GM23338 (cell line): ENCODE data around the gene PTK6. TPM values are rescaled to one million over a fixed set of nuclear protein-coding genes. Genes with fewer than 3 reads are reported as not detected.

Experiments used
- ATAC-seq: fragments of 200-7000 bp; cut with Tn5 transposase; 3 replicates; pipeline ENCODE4 v1.9.1; 2020
- DNase-seq: peaks from one replicate; pipeline ENCODE4 v3.0.0-alpha.2; 2015; ENCODE audit warnings: low spot score
- H2AFZ ChIP-seq: fragments of 200-600 bp; sonication (generic); 2 replicates; pipeline ENCODE4 v1.8.0; 2016; ENCODE audit warnings: antibody characterized with exemption, mild to moderate bottlenecking, moderate library complexity
- H3F3A ChIP-seq: fragments of 200-600 bp; sonication (generic); replicated peaks from 2 replicates; pipeline ENCODE4 v1.8.0; 2017; ENCODE audit warnings: antibody characterized with exemption, mixed run types, low read depth
- H3K27ac ChIP-seq: fragments of 200-600 bp; sonication (generic); 2 replicates; pipeline ENCODE4 v1.6.1; 2016; ENCODE audit warnings: low read depth
- H3K27me3 ChIP-seq: fragments of 200-600 bp; sonication (generic); 2 replicates; pipeline ENCODE4 v1.8.0; 2016; ENCODE audit warnings: mild to moderate bottlenecking, mixed run types, moderate library complexity; ENCODE audit not compliant: insufficient read depth
- H3K36me3 ChIP-seq: fragments of 200-600 bp; sonication (generic); 2 replicates; pipeline ENCODE4 v1.8.0; 2016; ENCODE audit warnings: mild to moderate bottlenecking; ENCODE audit not compliant: insufficient read depth
- H3K4me1 ChIP-seq: fragments of 200-600 bp; sonication (generic); 2 replicates; pipeline ENCODE4 v1.8.0; 2016; ENCODE audit warnings: mild to moderate bottlenecking, moderate library complexity; ENCODE audit not compliant: insufficient read depth
- H3K4me2 ChIP-seq: fragments of 200-600 bp; sonication (generic); 2 replicates; pipeline ENCODE4 v1.7.1; 2017; ENCODE audit warnings: mixed run types
- H3K4me3 ChIP-seq: fragments of 200-600 bp; sonication (generic); 2 replicates; pipeline ENCODE4 v1.6.1; 2016; ENCODE audit warnings: mixed run types
- H3K79me2 ChIP-seq: fragments of 200-600 bp; sonication (generic); replicated peaks from 2 replicates; pipeline ENCODE4 v1.8.0; 2017; ENCODE audit warnings: mild to moderate bottlenecking; ENCODE audit not compliant: insufficient read depth
- H3K9me2 ChIP-seq: fragments of 200-600 bp; sonication (generic); 2 replicates; pipeline ENCODE4 v1.8.0; 2017; ENCODE audit not compliant: insufficient read depth
- H4K20me1 ChIP-seq: fragments of 200-600 bp; sonication (generic); replicated peaks from 2 replicates; pipeline ENCODE4 v1.8.0; 2017; ENCODE audit warnings: mild to moderate bottlenecking; ENCODE audit not compliant: insufficient read depth
- H3K27ac Mint-ChIP-seq: 2 replicates; pipeline ENCODE4 v1.8.0; 2020; ENCODE audit warnings: inconsistent platforms, mild to moderate bottlenecking, moderate library complexity, mixed read lengths
- H3K27me3 Mint-ChIP-seq: 3 replicates; pipeline ENCODE4 v1.8.0; 2022; ENCODE audit warnings: low read depth, mild to moderate bottlenecking, moderate library complexity, mixed read lengths, inconsistent platforms; ENCODE audit not compliant: insufficient read depth, poor library complexity
- H3K36me3 Mint-ChIP-seq: 3 replicates; pipeline ENCODE4 v1.8.0; 2021; ENCODE audit warnings: low read depth, mild to moderate bottlenecking, inconsistent platforms, moderate library complexity, mixed read lengths
- H3K4me1 Mint-ChIP-seq: 3 replicates; pipeline ENCODE4 v1.8.0; 2020; ENCODE audit warnings: mild to moderate bottlenecking, inconsistent platforms, mixed read lengths
- H3K4me3 Mint-ChIP-seq: 3 replicates; pipeline ENCODE4 v1.8.0; 2021; ENCODE audit warnings: moderate library complexity, mild to moderate bottlenecking, inconsistent platforms, mixed read lengths
- H3K9me3 Mint-ChIP-seq: 3 replicates; pipeline ENCODE4 v1.8.0; 2020; ENCODE audit warnings: moderate library complexity, mild to moderate bottlenecking, inconsistent platforms, mixed read lengths
- CREB1 ChIP-seq: fragments of 250-450 bp; sonication (Bioruptor Pico); IDR thresholded peaks from 2 replicates; pipeline ENCODE4 v1.5.0; 2020; ENCODE audit warnings: low read depth, mild to moderate bottlenecking, moderate library complexity
- CTCF ChIP-seq, 2 experiments: fragments of 200-600 bp in 1 of 2; sonication (generic) in 1 of 2; conservative IDR thresholded peaks; 2 replicates each; pipeline versions ENCODE4 v1.5.1 to v1.6.1; 2016 to 2017; ENCODE audit warnings: antibody characterized with exemption in 2 of 2, low read depth in 2 of 2, mild to moderate bottlenecking in 2 of 2, moderate library complexity in 1 of 2
- EZH2 ChIP-seq: fragments of 200-600 bp; sonication (generic); IDR thresholded peaks from one replicate; pipeline ENCODE4 v1.8.0; 2017; ENCODE audit warnings: antibody characterized with exemption, mild to moderate bottlenecking, low read depth; ENCODE audit not compliant: unreplicated experiment
- EZH2phosphoT487 ChIP-seq: fragments of 200-600 bp; sonication (generic); IDR thresholded peaks from one replicate; pipeline ENCODE4 v1.8.1; 2018; ENCODE audit warnings: antibody characterized with exemption; ENCODE audit not compliant: unreplicated experiment
- JUNB ChIP-seq: IDR thresholded peaks from one replicate; pipeline ENCODE4 v1.6.1; 2016; ENCODE audit warnings: antibody characterized with exemption; ENCODE audit not compliant: unreplicated experiment
- NANOG ChIP-seq: IDR thresholded peaks from 2 replicates; pipeline ENCODE4 v1.6.1; 2016; ENCODE audit warnings: antibody characterized with exemption, borderline replicate concordance
- POLR2AphosphoS5 ChIP-seq: IDR thresholded peaks from 2 replicates; pipeline ENCODE4 v1.6.1; 2016; ENCODE audit warnings: antibody characterized with exemption, low read depth
- REST ChIP-seq: IDR thresholded peaks from one replicate; pipeline ENCODE4 v1.6.1; 2018; ENCODE audit warnings: antibody characterized with exemption; ENCODE audit not compliant: unreplicated experiment
- STAT1 ChIP-seq: IDR thresholded peaks from one replicate; pipeline ENCODE4 v1.6.1; 2016; ENCODE audit warnings: antibody characterized with exemption; ENCODE audit not compliant: unreplicated experiment
- ZNF114 ChIP-seq: fragments of 250-450 bp; sonication (Bioruptor Pico); IDR thresholded peaks from 2 replicates; pipeline ENCODE4 v1.5.0; 2020; ENCODE audit warnings: mild to moderate bottlenecking, moderate library complexity
- ZNF331 ChIP-seq: fragments of 250-450 bp; sonication (Bioruptor Pico); IDR thresholded peaks from 2 replicates; pipeline ENCODE4 v1.5.0; 2020; ENCODE audit warnings: low read depth, mild to moderate bottlenecking, moderate library complexity
- ZNF462 ChIP-seq: fragments of 250-450 bp; sonication (Bioruptor Pico); IDR thresholded peaks from 2 replicates; pipeline ENCODE4 v1.5.0; 2020; ENCODE audit warnings: mild to moderate bottlenecking, moderate library complexity
- polyA plus RNA-seq: library from polyadenylated mRNA; unstranded; fragments of >200 nt; fragmentation: Nextera tagmentation; extraction: Ambion mirVana; gene quantifications from 2 replicates; pipeline ENCODE4 v1.2.1, GENCODE V29; 2016
- total RNA-seq: library from RNA; depleted of rRNA; stranded (reverse); fragments of >200 nt; shearing (Covaris generic); gene quantifications from 2 replicates; pipeline ENCODE4 v1.2.3, GENCODE V29; 2014
- TF ChIP-seq, protein P1 (sequence below): IDR thresholded peaks from 2 replicates; pipeline ENCODE4 v1.6.1; 2016; ENCODE audit warnings: antibody characterized with exemption

PTK6 gene
- total and polyA plus RNA-seq, 2 experiments from 2014 or later: 0.28 TPM; not detected in 1

DNA sequence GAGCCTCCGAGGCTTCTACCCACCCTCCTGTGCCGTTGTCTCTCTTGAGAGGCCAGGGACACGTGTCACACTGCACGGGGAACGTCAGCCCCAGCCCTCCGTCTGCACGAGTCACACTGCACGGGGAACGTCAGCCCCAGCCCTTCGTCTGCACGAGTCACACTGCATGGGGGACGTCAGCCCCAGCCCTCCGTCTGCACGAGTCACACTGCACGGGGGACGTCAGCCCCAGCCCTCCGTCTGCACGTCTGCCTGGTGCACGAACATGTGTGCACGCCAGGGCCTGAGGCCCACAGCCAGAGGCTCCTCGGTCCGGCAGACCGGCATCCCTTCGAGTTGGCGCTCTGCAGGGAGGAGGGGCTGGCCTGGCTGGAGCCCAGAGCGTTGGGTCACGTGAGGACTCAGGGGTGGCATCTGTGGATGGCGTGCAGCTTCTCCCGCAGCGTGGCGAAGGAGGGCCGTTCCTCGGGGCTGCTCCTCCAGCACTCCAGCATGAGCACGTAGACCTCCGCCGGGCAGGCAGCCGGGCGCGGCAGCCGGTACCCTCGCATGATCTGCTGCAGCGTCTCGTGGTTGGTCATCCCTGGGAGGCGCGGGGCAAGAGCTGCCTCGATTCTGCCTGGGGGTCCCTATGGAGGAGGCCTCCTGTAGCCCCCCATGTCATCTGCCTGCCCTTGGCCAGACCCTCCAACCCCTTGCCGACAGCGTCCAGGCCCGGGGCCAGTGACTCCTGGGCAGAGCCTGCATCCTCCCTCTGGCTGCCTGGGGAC lies 3.4 kb upstream of the PTK6 start:
- H3K27ac ChIP-seq: no peak overlapping the region
- ATAC-seq: no peak

More for the DNA sequence above, 3.4 kb upstream of the PTK6 start:
- no peaks in the 10 kb centered on the region for H3K27me3 ChIP-seq
- TF ChIP-seq STAT1: no peak
- TF ChIP-seq POLR2AphosphoS5: no peak
- no peak for TF ChIP-seq REST
- no peak for TF ChIP-seq ZNF462 (CRISPR knock-in tag)
- TF ChIP-seq JUNB: no peak
- TF ChIP-seq, protein P1, sequence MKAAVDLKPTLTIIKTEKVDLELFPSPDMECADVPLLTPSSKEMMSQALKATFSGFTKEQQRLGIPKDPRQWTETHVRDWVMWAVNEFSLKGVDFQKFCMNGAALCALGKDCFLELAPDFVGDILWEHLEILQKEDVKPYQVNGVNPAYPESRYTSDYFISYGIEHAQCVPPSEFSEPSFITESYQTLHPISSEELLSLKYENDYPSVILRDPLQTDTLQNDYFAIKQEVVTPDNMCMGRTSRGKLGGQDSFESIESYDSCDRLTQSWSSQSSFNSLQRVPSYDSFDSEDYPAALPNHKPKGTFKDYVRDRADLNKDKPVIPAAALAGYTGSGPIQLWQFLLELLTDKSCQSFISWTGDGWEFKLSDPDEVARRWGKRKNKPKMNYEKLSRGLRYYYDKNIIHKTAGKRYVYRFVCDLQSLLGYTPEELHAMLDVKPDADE: no peak
- TF ChIP-seq ZNF114 (CRISPR knock-in tag): no peak
- no peak for TF ChIP-seq EZH2phosphoT487
- no peak for TF ChIP-seq NANOG
- no peak for TF ChIP-seq EZH2
- no peak for TF ChIP-seq ZNF331 (CRISPR knock-in tag)
- no peak for TF ChIP-seq CTCF (conservative IDR thresholded peaks at IDR 0.05; ENCODE audit: low read depth in 2 of 2)
- no peak for TF ChIP-seq CREB1 (CRISPR knock-in tag)
- peaks cover 9% of the 10 kb centered on the region for H3K27me3 Mint-ChIP-seq
- no peaks in the 10 kb centered on the region for H3K9me2 ChIP-seq
- no peaks in the 10 kb centered on the region for H4K20me1 ChIP-seq
- peaks cover 6% of the 10 kb centered on the region for H3K4me1 Mint-ChIP-seq
- no peak overlapping the region for H3K4me3 Mint-ChIP-seq
- no peak overlapping the region for H2AFZ ChIP-seq
- no peaks in the 10 kb centered on the region for H3K4me1 ChIP-seq
- H3F3A ChIP-seq: no peaks in the 10 kb centered on the region
- no peak overlapping the region for H3K27ac Mint-ChIP-seq
- peaks cover 4% of the 10 kb centered on the region; the same call in 1 of the 3 replicates for H3K36me3 Mint-ChIP-seq
- H3K36me3 ChIP-seq: no peaks in the 10 kb centered on the region
- H3K9me3 Mint-ChIP-seq: no peaks in the 10 kb centered on the region; the same call in 2 of the 3 replicates
- no peak for DNase-seq
- no peak overlapping the region for H3K4me2 ChIP-seq
- no peak overlapping the region for H3K4me3 ChIP-seq
- no peaks in the 10 kb centered on the region for H3K79me2 ChIP-seq
